Esophagus squamous epithelium (tissue), 5 donors: ENCODE results near the gene LMF1. TPM values are rescaled to one million over a fixed set of nuclear protein-coding genes. Genes with fewer than 3 reads are reported as not detected.

ENCODE experiments used
- DNase-seq: peaks from one replicate; lab custom pipeline; 2025; lab: John Stamatoyannopoulos, UW
- H3K27ac ChIP-seq, 4 donors: fragments of 200-600 bp; sonication (generic); one replicate each; pipeline ENCODE4 v1.5.1; 2016 to 2019; ENCODE audit warnings: mild to moderate bottlenecking in 1 of 4
- H3K27me3 ChIP-seq, 4 donors: fragments of 200-600 bp; sonication (generic); 1 replicate in 3 of 4; 2 replicates in 1 of 4; pipeline versions ENCODE4 v1.5.1 to v1.6.0; 2017 to 2021; ENCODE audit warnings: antibody characterized with exemption in 1 of 4
- H3K36me3 ChIP-seq, 3 donors: fragments of 200-600 bp; sonication (generic); one replicate each; pipeline ENCODE4 v1.5.1; 2016 to 2019
- H3K4me1 ChIP-seq, 3 donors: fragments of 200-600 bp; sonication (generic); one replicate each; pipeline ENCODE4 v1.5.1; 2017 to 2019
- H3K4me3 ChIP-seq, 4 donors: fragments of 200-600 bp; sonication (generic); 1 replicate in 3 of 4; 2 replicates in 1 of 4; pipeline ENCODE4 v1.5.1; 2016 to 2019; ENCODE audit warnings: mild to moderate bottlenecking in 2 of 4, moderate library complexity in 1 of 4
- H3K9me3 ChIP-seq, 3 donors: fragments of 200-600 bp; sonication (generic); one replicate each; pipeline ENCODE4 v1.5.1; 2016 to 2019
- CTCF ChIP-seq, 6 experiments: fragments of 450-650 bp in 4 of 6; fragments of 200-600 bp in 2 of 6; sonication (generic) in 2 of 6; IDR thresholded peaks; one replicate each; pipeline ENCODE4 v1.5.1; 2016 to 2019; ENCODE audit warnings: antibody characterized with exemption in 6 of 6, mild to moderate bottlenecking in 4 of 6, moderate library complexity in 4 of 6
- POLR2A ChIP-seq, 4 donors: fragments of 450-650 bp; IDR thresholded peaks; one replicate each; pipeline ENCODE4 v1.6.1; 2017; ENCODE audit warnings: antibody characterized with exemption in 4 of 4, mild to moderate bottlenecking in 4 of 4, moderate library complexity in 3 of 4
- whole genome bisulfite sequencing, 2 donors: methylation state at CpG; one replicate each; pipeline ENCODE4 v1.1.5; 2018; 5-methylcytosine and 5-hydroxymethylcytosine counted together
- intact Hi-C: fragments of 100-400 bp; cut with DNase I; formaldehyde crosslinking; loops from one replicate; pipeline ENCODE4 v1.15.0; 2022
- total RNA-seq, 4 donors: library from RNA; depleted of rRNA; stranded (reverse); fragments of >200 nt; gene quantifications; one replicate each; pipeline ENCODE4 v1.1.0, GENCODE V29; 2016
- donor health status: DM: yes; HTN: yes; CAD: no.

LMF1 gene
- total RNA-seq, 4 donors from 2014 or later, result 13.3 to 34.4 (median 23.8) TPM

- Histone ChIP-seq H3K36me3 (no peaks in the 10 kb centered on the region), H3K9me3 (peaks cover 0 to 14% (median 1%) of the 10 kb centered on the region in 3 donors), H3K27me3 (peaks cover 0 to 31% (median 0%) of the 10 kb centered on the region in 4 donors), H3K4me3 (no peak overlapping the region), H3K27ac (no peak overlapping the region), H3K4me1 (no peaks in the 10 kb centered on the region)
- intact Hi-C loops, result no loop called here
- TF ChIP-seq POLR2A (IDR thresholded peaks at IDR 0.05), result no peak
- no peak for TF ChIP-seq CTCF (IDR thresholded peaks at IDR 0.05)
- DNase-seq, result no peak
- WGBS, 2 donors, result 77 to 89% methylated on average over 4 to 34 of the region's 48 CpGs
Observed at GRCh38 chr16:844638-845350, 126.0 kb downstream of the LMF1 start.

GRCh38 chr16:843771-844170, 127.0 kb downstream of the LMF1 start:
- TF ChIP-seq CTCF (IDR thresholded peaks at IDR 0.05) (no peak), POLR2A (IDR thresholded peaks at IDR 0.05) (no peak)
- no peak overlapping the region for H3K4me3 ChIP-seq
- H3K9me3 ChIP-seq, result peaks cover 0 to 5% (median 0%) of the 10 kb centered on the region in 3 donors
- H3K4me1 ChIP-seq, result no peaks in the 10 kb centered on the region
- H3K36me3 ChIP-seq, result no peaks in the 10 kb centered on the region
- H3K27ac ChIP-seq, result no peak overlapping the region
- no peak for DNase-seq
- intact Hi-C loops, result no loop called here
- H3K27me3 ChIP-seq, result peaks cover 0 to 41% (median 0%) of the 10 kb centered on the region in 4 donors
- 89 to 90% methylated on average over 15 to 18 of the region's 20 CpGs for WGBS, 2 donors

GRCh38 chr16:842711-843560, 127.8 kb downstream of the LMF1 start:
- Histone ChIP-seq H3K4me3 (no peak overlapping the region), H3K27ac (no peak overlapping the region), H3K36me3 (no peaks in the 10 kb centered on the region), H3K9me3 (no peaks in the 10 kb centered on the region), H3K4me1 (no peaks in the 10 kb centered on the region), H3K27me3 (peaks cover 0 to 43% (median 0%) of the 10 kb centered on the region in 4 donors)
- no peak for TF ChIP-seq CTCF (IDR thresholded peaks at IDR 0.05)
- no peak for TF ChIP-seq POLR2A (IDR thresholded peaks at IDR 0.05)
- DNase-seq, result no peak
- intact Hi-C loops, result no loop called here
- WGBS, 2 donors, result 62 to 68% methylated on average over 8 to 10 of the region's 33 CpGs

- DNase-seq, result no peak
- no peak for TF ChIP-seq CTCF (IDR thresholded peaks at IDR 0.05)
- no peak for TF ChIP-seq POLR2A (IDR thresholded peaks at IDR 0.05)
- Histone ChIP-seq H3K27me3 (peaks cover 0 to 43% (median 0%) of the 10 kb centered on the region in 4 donors), H3K4me3 (no peak overlapping the region), H3K27ac (no peak overlapping the region), H3K9me3 (peaks cover 0 to 2% (median 0%) of the 10 kb centered on the region in 3 donors), H3K36me3 (no peaks in the 10 kb centered on the region), H3K4me1 (no peaks in the 10 kb centered on the region)
- intact Hi-C loops, result no loop called here
- 57 to 79% methylated on average over 3 to 5 of the region's 19 CpGs for WGBS, 2 donors
Observed at GRCh38 chr16:842061-842476, 128.7 kb downstream of the LMF1 start.
